K562 (cell line): ENCODE data around the gene TK1. TPM values are rescaled to one million over a fixed set of nuclear protein-coding genes. Genes with fewer than 3 reads are reported as not detected.

Source experiments
- CHD4 ChIP-seq: fragments of 200-600 bp; sonication (generic); IDR thresholded peaks from 3 replicates; pipeline ENCODE4 v1.6.1; 2012; ENCODE audit warnings: low read depth, mild to moderate bottlenecking, mixed read lengths, low read length, inconsistent platforms; ENCODE audit not compliant: insufficient read depth, insufficient replicate concordance, poor library complexity, severe bottlenecking
- EGR1 ChIP-seq: fragments of 450-650 bp; conservative IDR thresholded peaks from 2 replicates; pipeline ENCODE4 v1.6.1; 2017; ENCODE audit warnings: mild to moderate bottlenecking
- GABPB2 ChIP-seq: fragments of 250-450 bp; sonication (Bioruptor Pico); conservative IDR thresholded peaks from 2 replicates; pipeline ENCODE4 v1.5.1; 2021; ENCODE audit warnings: mild to moderate bottlenecking
- MEIS2 ChIP-seq: fragments of 450-650 bp; IDR thresholded peaks from 2 replicates; pipeline ENCODE4 v1.6.1; 2014; ENCODE audit warnings: mild to moderate bottlenecking; ENCODE audit not compliant: partially characterized antibody
- MIER1 ChIP-seq: fragments of 450-650 bp; IDR thresholded peaks from 2 replicates; pipeline ENCODE4 v1.6.1; 2016; ENCODE audit warnings: antibody characterized with exemption, mild to moderate bottlenecking, low read depth
- NFIX ChIP-seq: fragments of 250-450 bp; sonication (Bioruptor Pico); IDR thresholded peaks from 2 replicates; pipeline ENCODE4 v1.4.0; 2020; ENCODE audit warnings: low read depth, mild to moderate bottlenecking, moderate library complexity
- PTTG1 ChIP-seq: fragments of 450-650 bp; IDR thresholded peaks from 2 replicates; pipeline ENCODE4 v1.6.1; 2016; ENCODE audit warnings: low read depth, mild to moderate bottlenecking, missing genetic modification characterization, missing compliant biosample characterization
- STAT5A ChIP-seq: IDR thresholded peaks from 2 replicates; pipeline ENCODE4 v1.6.1; 2012; ENCODE audit warnings: low read length, inconsistent platforms, borderline replicate concordance
- ZFP36 ChIP-seq: fragments of 150-350 bp; IDR thresholded peaks from 2 replicates; pipeline ENCODE4 v1.6.1; 2018; ENCODE audit warnings: low read length, low read depth; ENCODE audit not compliant: partially characterized antibody
- ZNF121 ChIP-seq: sonication (generic); formaldehyde crosslinking; conservative IDR thresholded peaks from 2 replicates; pipeline ENCODE4 v1.8.0; 2022; ENCODE audit warnings: missing genetic modification reagents
- polyA plus RNA-seq, 8 experiments: library from polyadenylated mRNA; depleted of rRNA in 4 of 8; stranded (reverse) in 5 of 8; unstranded in 3 of 8; fragments of >200 nt; fragmentation: Nextera tagmentation in 2 of 8; fragmentation: Illumina TruSeq in 1 of 8; extraction: Ambion mirVana in 2 of 8; extraction: Trizol in 1 of 8; gene quantifications; 2 replicates each; pipeline versions ENCODE4 v1.2.1 to v1.2.3, GENCODE V29; 2011 to 2014; ENCODE audit warnings: inconsistent platforms in 1 of 8, missing spikeins in 1 of 8
- total RNA-seq, 7 experiments: library from RNA; depleted of rRNA in 6 of 7; stranded (reverse); fragments of >200 nt in 6 of 7; fragmentation: Illumina TruSeq in 2 of 7; extraction: Trizol in 2 of 7; gene quantifications; 2 replicates each; pipeline versions ENCODE4 v1.2.1 to v1.2.3, GENCODE V29; 2011 to 2021; ENCODE audit warnings: low replicate concordance in 1 of 7
- TF ChIP-seq, protein P1 (sequence below): fragments of 250-450 bp; sonication (Bioruptor Pico); IDR thresholded peaks from 2 replicates; pipeline ENCODE4 v1.8.0; 2022; ENCODE audit warnings: moderate library complexity, mild to moderate bottlenecking, inconsistent platforms
- TF ChIP-seq, protein P2 (sequence below): fragments of 250-450 bp; sonication (Bioruptor Pico); IDR thresholded peaks from 2 replicates; pipeline ENCODE4 v1.5.0; 2022; ENCODE audit warnings: mild to moderate bottlenecking
- TF ChIP-seq, protein P3 (sequence below): fragments of 150-350 bp; conservative IDR thresholded peaks from 2 replicates; pipeline ENCODE4 v1.6.1; 2014; ENCODE audit warnings: low read length

TK1 gene
- total and polyA plus RNA-seq, 9 of the 15 experiments (the other 6 are each of a cell fraction or from before 2014, with no cell fraction given) = 8.4 to 280 (median 103) TPM

DNA sequence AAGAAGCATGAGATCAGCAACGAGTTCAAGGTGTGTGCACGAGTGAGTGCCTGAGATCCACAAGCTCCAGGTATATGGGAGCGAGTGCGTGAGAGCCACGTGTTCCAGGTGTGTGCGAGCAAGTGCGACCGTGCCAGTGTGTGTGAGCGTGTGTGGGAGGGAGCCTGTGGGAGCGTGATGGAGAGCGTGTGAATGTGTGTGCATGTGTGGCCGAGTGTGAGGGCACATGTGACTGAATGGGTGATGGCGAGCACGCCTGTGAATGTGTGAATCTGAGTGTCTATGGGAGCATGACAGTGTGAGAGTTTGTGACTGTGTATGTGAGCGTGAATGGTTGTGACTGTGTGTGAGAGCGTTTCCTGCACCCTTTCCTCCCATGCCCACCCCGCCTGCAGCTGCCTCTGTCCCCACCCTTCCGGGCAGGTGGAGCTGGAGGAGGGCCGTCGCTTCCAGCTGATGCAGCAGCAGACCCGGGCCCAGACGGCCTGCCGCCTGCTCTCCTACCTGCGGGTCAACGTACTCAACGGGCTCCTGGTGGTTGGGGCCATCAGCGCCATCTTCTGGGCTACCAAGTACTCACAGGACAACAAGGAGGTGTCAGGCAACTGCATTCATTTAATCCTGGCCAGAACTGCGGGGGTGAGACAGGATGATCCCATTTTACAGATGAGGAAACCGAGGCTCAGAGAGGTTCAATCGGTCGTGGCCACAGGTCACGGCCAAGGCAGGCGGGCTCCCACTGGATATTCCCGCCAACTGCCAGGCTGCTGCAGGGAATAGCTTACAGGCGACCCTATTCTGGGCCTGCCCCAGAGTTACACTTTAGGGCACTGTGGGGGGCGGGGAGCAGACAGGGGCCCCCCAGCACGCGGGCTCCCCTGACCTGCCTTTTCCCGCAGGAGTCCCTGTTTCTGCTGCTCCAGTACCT lies 52.6 kb downstream of the TK1 start (continued):
- TF ChIP-seq, protein P1, sequence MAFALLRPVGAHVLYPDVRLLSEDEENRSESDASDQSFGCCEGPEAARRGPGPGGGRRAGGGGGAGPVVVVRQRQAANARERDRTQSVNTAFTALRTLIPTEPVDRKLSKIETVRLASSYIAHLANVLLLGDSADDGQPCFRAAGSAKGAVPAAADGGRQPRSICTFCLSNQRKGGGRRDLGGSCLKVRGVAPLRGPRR (CRISPR knock-in tag) = no peak
- TF ChIP-seq CHD4 (peak; percentile 61), NFIX (CRISPR knock-in tag) (no peak), ZNF121 (CRISPR knock-in tag) (peak; percentile 69; the same call in 1 of the 2 replicates), MEIS2 (peak; percentile 34), PTTG1 (tag) (no peak), EGR1 (peak; percentile 93), STAT5A (no peak), ZFP36 (peak; percentile 44), MIER1 (no peak), GABPB2 (no peak)
- TF ChIP-seq, protein P2, sequence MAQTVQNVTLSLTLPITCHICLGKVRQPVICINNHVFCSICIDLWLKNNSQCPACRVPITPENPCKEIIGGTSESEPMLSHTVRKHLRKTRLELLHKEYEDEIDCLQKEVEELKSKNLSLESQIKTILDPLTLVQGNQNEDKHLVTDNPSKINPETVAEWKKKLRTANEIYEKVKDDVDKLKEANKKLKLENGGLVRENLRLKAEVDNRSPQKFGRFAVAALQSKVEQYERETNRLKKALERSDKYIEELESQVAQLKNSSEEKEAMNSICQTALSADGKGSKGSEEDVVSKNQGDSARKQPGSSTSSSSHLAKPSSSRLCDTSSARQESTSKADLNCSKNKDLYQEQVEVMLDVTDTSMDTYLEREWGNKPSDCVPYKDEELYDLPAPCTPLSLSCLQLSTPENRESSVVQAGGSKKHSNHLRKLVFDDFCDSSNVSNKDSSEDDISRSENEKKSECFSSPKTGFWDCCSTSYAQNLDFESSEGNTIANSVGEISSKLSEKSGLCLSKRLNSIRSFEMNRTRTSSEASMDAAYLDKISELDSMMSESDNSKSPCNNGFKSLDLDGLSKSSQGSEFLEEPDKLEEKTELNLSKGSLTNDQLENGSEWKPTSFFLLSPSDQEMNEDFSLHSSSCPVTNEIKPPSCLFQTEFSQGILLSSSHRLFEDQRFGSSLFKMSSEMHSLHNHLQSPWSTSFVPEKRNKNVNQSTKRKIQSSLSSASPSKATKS = no peak
- TF ChIP-seq, protein P3, sequence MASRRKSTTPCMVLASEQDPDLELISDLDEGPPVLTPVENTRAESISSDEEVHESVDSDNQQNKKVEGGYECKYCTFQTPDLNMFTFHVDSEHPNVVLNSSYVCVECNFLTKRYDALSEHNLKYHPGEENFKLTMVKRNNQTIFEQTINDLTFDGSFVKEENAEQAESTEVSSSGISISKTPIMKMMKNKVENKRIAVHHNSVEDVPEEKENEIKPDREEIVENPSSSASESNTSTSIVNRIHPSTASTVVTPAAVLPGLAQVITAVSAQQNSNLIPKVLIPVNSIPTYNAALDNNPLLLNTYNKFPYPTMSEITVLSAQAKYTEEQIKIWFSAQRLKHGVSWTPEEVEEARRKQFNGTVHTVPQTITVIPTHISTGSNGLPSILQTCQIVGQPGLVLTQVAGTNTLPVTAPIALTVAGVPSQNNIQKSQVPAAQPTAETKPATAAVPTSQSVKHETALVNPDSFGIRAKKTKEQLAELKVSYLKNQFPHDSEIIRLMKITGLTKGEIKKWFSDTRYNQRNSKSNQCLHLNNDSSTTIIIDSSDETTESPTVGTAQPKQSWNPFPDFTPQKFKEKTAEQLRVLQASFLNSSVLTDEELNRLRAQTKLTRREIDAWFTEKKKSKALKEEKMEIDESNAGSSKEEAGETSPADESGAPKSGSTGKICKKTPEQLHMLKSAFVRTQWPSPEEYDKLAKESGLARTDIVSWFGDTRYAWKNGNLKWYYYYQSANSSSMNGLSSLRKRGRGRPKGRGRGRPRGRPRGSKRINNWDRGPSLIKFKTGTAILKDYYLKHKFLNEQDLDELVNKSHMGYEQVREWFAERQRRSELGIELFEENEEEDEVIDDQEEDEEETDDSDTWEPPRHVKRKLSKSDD = no peak
